HL-60/S4 treated with phorbol 12-myristate 13-acetate at 8.2 ng/mL for 4 days and 3 days (cell line): ENCODE results near the gene NLRC3.

Source experiments
- in situ Hi-C: fragments of 300-500 bp; cut with MboI; formaldehyde crosslinking; loops from 2 replicates; pipeline ENCODE4 v1.15.0; 2022; ENCODE audit warnings: low sequenced_read_pairs

Gene NLRC3

GRCh38 chr16:3580251-3580651 is 3.0 kb upstream of the NLRC3 start:
- in situ Hi-C loops, result no loop called here

GRCh38 chr16:3579776-3580175 is 2.6 kb upstream of the NLRC3 start:
- in situ Hi-C loops, result no loop called here

GRCh38 chr16:3578610-3579551 is 1.7 kb upstream of the NLRC3 start:
- in situ Hi-C loops, result no loop called here

- in situ Hi-C loops, result no loop called here
Measured at GRCh38 chr16:3578121-3578520, 918 bp upstream of the NLRC3 start.

- in situ Hi-C loops, result no loop called here
Measured at GRCh38 chr16:3576211-3576610, 992 bp downstream of the NLRC3 start.

- in situ Hi-C loops, result no loop called here
Measured at GRCh38 chr16:3575491-3575890, 1.7 kb downstream of the NLRC3 start.

GRCh38 chr16:3574195-3574594 is 3.0 kb downstream of the NLRC3 start:
- in situ Hi-C loops, result no loop called here

- in situ Hi-C loops, result no loop called here
Measured at GRCh38 chr16:3573146-3573815, 3.9 kb downstream of the NLRC3 start.

GRCh38 chr16:3570420-3571062 is 6.7 kb downstream of the NLRC3 start:
- in situ Hi-C loops, result no loop called here

GRCh38 chr16:3569851-3570250 is 7.4 kb downstream of the NLRC3 start:
- in situ Hi-C loops, result no loop called here

GRCh38 chr16:3566990-3567389 is 10.2 kb downstream of the NLRC3 start:
- in situ Hi-C loops, result no loop called here

GRCh38 chr16:3564889-3565141 is 12.4 kb downstream of the NLRC3 start:
- in situ Hi-C loops, result no loop called here

- in situ Hi-C loops, result no loop called here
Measured at GRCh38 chr16:3564130-3564888, 12.9 kb downstream of the NLRC3 start.

GRCh38 chr16:3562914-3563480 is 14.2 kb downstream of the NLRC3 start:
- in situ Hi-C loops, result no loop called here

GRCh38 chr16:3561626-3562025 is 15.6 kb downstream of the NLRC3 start:
- in situ Hi-C loops, result no loop called here

- in situ Hi-C loops, result no loop called here
Measured at GRCh38 chr16:3554351-3554928, 22.8 kb downstream of the NLRC3 start.

GRCh38 chr16:3553138-3553923 is 23.9 kb downstream of the NLRC3 start:
- in situ Hi-C loops, result no loop called here

- in situ Hi-C loops, result no loop called here
Measured at GRCh38 chr16:3550851-3551847, 26.1 kb downstream of the NLRC3 start.

- in situ Hi-C loops, result no loop called here
Measured at GRCh38 chr16:3549906-3550305, 27.3 kb downstream of the NLRC3 start.
